IMR-90 (cell line): ENCODE measurements around the gene TET1. TPM values are rescaled to one million over a fixed set of nuclear protein-coding genes. Genes with fewer than 3 reads are reported as not detected.

Source experiments
- ATAC-seq: fragments of 200-7000 bp; cut with Tn5 transposase; 2 replicates; pipeline ENCODE4 v1.9.1; 2020; ENCODE audit warnings: low read depth, mild to moderate bottlenecking, moderate library complexity
- BruUV-seq: library from RNA; stranded (reverse); fragments of 400-500 nt; replicated peaks from 2 replicates; lab custom pipeline; 2021; lab: Mats Ljungman, UMichigan
- CTCF ChIA-PET: fragments of 300-600 bp; formaldehyde crosslinking; extraction: SDS; loops from one replicate; lab custom pipeline; 2021; ENCODE audit warnings: antibody characterized with exemption; lab: Yijun Ruan, JAX
- POLR2A ChIA-PET: fragments of 300-600 bp; sonication (Branson Sonifier 250); formaldehyde crosslinking; loops from one replicate; lab custom pipeline; 2022; ENCODE audit warnings: antibody characterized with exemption; ENCODE audit not compliant: unreplicated experiment; lab: Charles Lee
- DNase-seq: peaks from one replicate; pipeline ENCODE4 v3.0.0; 2013
- H2AFZ ChIP-seq: replicated peaks from 2 replicates; pipeline ENCODE3; 2013; ENCODE audit warnings: low read length, mild to moderate bottlenecking; ENCODE audit not compliant: poor library complexity
- H2AK5ac ChIP-seq: 2 replicates; pipeline ENCODE4 v1.6.1; 2013; ENCODE audit warnings: low read depth, low read length, inconsistent platforms
- H2AK9ac ChIP-seq: replicated peaks from 2 replicates; pipeline ENCODE3; 2013; ENCODE audit warnings: mild to moderate bottlenecking, low read depth, low read length, moderate library complexity; ENCODE audit not compliant: poor library complexity
- H2BK120ac ChIP-seq: 2 replicates; pipeline ENCODE4 v1.6.1; 2013; ENCODE audit warnings: low read depth, low read length, inconsistent platforms
- H2BK15ac ChIP-seq: 3 replicates; pipeline ENCODE4 v1.6.1; 2013; ENCODE audit warnings: low read depth, low read length, inconsistent platforms
- H2BK20ac ChIP-seq: 2 replicates; pipeline ENCODE4 v1.6.1; 2013; ENCODE audit warnings: low read depth, mild to moderate bottlenecking, inconsistent platforms, low read length, moderate library complexity
- H2BK5ac ChIP-seq: 2 replicates; pipeline ENCODE4 v1.6.1; 2013; ENCODE audit warnings: mild to moderate bottlenecking, low read depth, low read length, inconsistent platforms; ENCODE audit not compliant: poor library complexity, severe bottlenecking
- H3K14ac ChIP-seq: replicated peaks from 2 replicates; pipeline ENCODE4 v1.6.1; 2013; ENCODE audit warnings: low read depth, low read length, inconsistent platforms
- H3K18ac ChIP-seq: 2 replicates; pipeline ENCODE4 v1.6.1; 2013; ENCODE audit warnings: low read depth, low read length, control low read depth
- H3K23ac ChIP-seq: 2 replicates; pipeline ENCODE4 v1.6.1; 2013; ENCODE audit warnings: low read depth, low read length, inconsistent platforms
- H3K27ac ChIP-seq: 2 replicates; pipeline ENCODE4 v1.5.1; 2013; ENCODE audit warnings: mild to moderate bottlenecking, control low read depth, low read length; ENCODE audit not compliant: insufficient read depth
- H3K27me3 ChIP-seq: 2 replicates; pipeline ENCODE4 v1.6.1; 2013; ENCODE audit warnings: low read length; ENCODE audit not compliant: control insufficient read depth, insufficient read depth
- H3K36me3 ChIP-seq: 2 replicates; pipeline ENCODE4 v1.6.1; 2013; ENCODE audit warnings: low read length, mixed read lengths; ENCODE audit not compliant: control insufficient read depth, insufficient read depth
- H3K4ac ChIP-seq: 2 replicates; pipeline ENCODE4 v1.6.1; 2013; ENCODE audit warnings: low read depth, low read length, inconsistent platforms
- H3K4me1 ChIP-seq: 2 replicates; pipeline ENCODE4 v1.6.1; 2013; ENCODE audit warnings: low read length, mixed read lengths; ENCODE audit not compliant: control insufficient read depth, insufficient read depth
- H3K4me2 ChIP-seq: 2 replicates; pipeline ENCODE4 v1.6.1; 2013; ENCODE audit warnings: low read depth, mild to moderate bottlenecking, control low read depth, low read length, moderate library complexity
- H3K4me3 ChIP-seq: 2 replicates; pipeline ENCODE4 v1.5.1; 2013; ENCODE audit warnings: low read depth, mild to moderate bottlenecking, control low read depth, low read length, moderate library complexity; ENCODE audit not compliant: insufficient read depth
- H3K56ac ChIP-seq: 2 replicates; pipeline ENCODE4 v1.6.1; 2013; ENCODE audit warnings: low read length, inconsistent platforms; ENCODE audit not compliant: insufficient read depth; ENCODE audit errors: extremely low read depth
- H3K79me1 ChIP-seq, 2 experiments: 2 replicates each; pipeline ENCODE4 v1.6.1; 2013; ENCODE audit warnings: low read length in 2 of 2, inconsistent platforms in 1 of 2, low read depth in 1 of 2
- H3K9ac ChIP-seq: 2 replicates; pipeline ENCODE4 v1.6.1; 2013; ENCODE audit warnings: low read depth, low read length, control low read depth
- H3K9me1 ChIP-seq: 2 replicates; pipeline ENCODE4 v1.6.1; 2013; ENCODE audit warnings: low read length, inconsistent platforms; ENCODE audit not compliant: insufficient read depth
- H3K9me3 ChIP-seq: 2 replicates; pipeline ENCODE4 v1.6.1; 2013; ENCODE audit warnings: low read length; ENCODE audit not compliant: control insufficient read depth, insufficient read depth
- H4K20me1 ChIP-seq: 2 replicates; pipeline ENCODE4 v1.6.1; 2013; ENCODE audit warnings: low read length, inconsistent platforms; ENCODE audit not compliant: insufficient read depth
- H4K5ac ChIP-seq: 2 replicates; pipeline ENCODE4 v1.6.1; 2013; ENCODE audit warnings: mild to moderate bottlenecking, low read depth, low read length, control low read depth
- H4K8ac ChIP-seq, 2 experiments: 2 replicates each; pipeline ENCODE4 v1.6.1; 2013; ENCODE audit warnings: low read depth in 2 of 2, low read length in 2 of 2, control low read depth in 1 of 2, inconsistent platforms in 1 of 2
- H4K91ac ChIP-seq: 2 replicates; pipeline ENCODE4 v1.6.1; 2013; ENCODE audit warnings: low read depth, low read length, inconsistent platforms; ENCODE audit not compliant: insufficient read depth
- SMC3 ChIP-seq: fragments of 150-350 bp; IDR thresholded peaks from 2 replicates; pipeline ENCODE4 v1.6.1; 2016; ENCODE audit warnings: low read depth, mild to moderate bottlenecking, antibody characterized with exemption, low read length, moderate library complexity
- WGBS, 2 experiments: methylation state at CpG; one replicate each; pipeline versions ENCODE4 v1.1.5 to v1.1.7; 2013; ENCODE audit warnings: missing lambda C conversion rate in 2 of 2; ENCODE audit not compliant: insufficient read length in 1 of 2; ENCODE audit errors: extremely low coverage in 2 of 2; 5-methylcytosine and 5-hydroxymethylcytosine counted together
- dilution Hi-C: fragments of 300-500 bp; cut with HindIII; formaldehyde crosslinking; loops from one replicate; pipeline ENCODE4 v1.14.3; 2018; ENCODE audit warnings: low sequenced_read_pairs; ENCODE audit not compliant: unreplicated experiment
- in situ Hi-C: fragments of 300-500 bp; cut with MboI; formaldehyde crosslinking; loops from 3 replicates; pipeline ENCODE4 v1.14.3; 2019; ENCODE audit warnings: low sequenced_read_pairs, inconsistent platforms, mixed read lengths
- intact Hi-C: fragments of 100-400 bp; cut with micrococcal nuclease; formaldehyde crosslinking; loops from 2 replicates; pipeline ENCODE4 v1.10.0; 2022
- polyA plus RNA-seq, 3 experiments: library from polyadenylated mRNA; depleted of rRNA; stranded (reverse); fragments of >200 nt; gene quantifications; 2 replicates each; pipeline ENCODE4 v1.2.3, GENCODE V29; 2012; ENCODE audit warnings: low replicate concordance in 1 of 3
- total RNA-seq: library from RNA; depleted of rRNA; stranded (reverse); fragments of >200 nt; gene quantifications from 2 replicates; pipeline ENCODE4 v1.2.3, GENCODE V29; 2012

The TET1 gene
- total and polyA plus RNA-seq, 2 of the 4 experiments (the other 2 are of a cell fraction), result 1.0 to 4.3 TPM

GRCh38 chr10:68536973-68537372 is 23.2 kb upstream of the TET1 start:
- Histone ChIP-seq H3K27me3 (no peaks in the 10 kb centered on the region), H3K14ac (no peak overlapping the region), H4K91ac (no peak overlapping the region), H3K23ac (no peak overlapping the region), H2BK20ac (no peak overlapping the region), H3K4me2 (no peak overlapping the region), H3K9ac (no peak overlapping the region), H3K56ac (no peak overlapping the region), H2BK5ac (no peak overlapping the region), H2AK5ac (no peak overlapping the region), H4K20me1 (no peaks in the 10 kb centered on the region), H3K27ac (no peak overlapping the region), H3K79me1 (no peaks in the 10 kb centered on the region), H3K9me3 (no peaks in the 10 kb centered on the region), H4K5ac (no peak overlapping the region), H3K36me3 (no peaks in the 10 kb centered on the region), H2AK9ac (no peak overlapping the region), H3K9me1 (no peaks in the 10 kb centered on the region), H3K4ac (no peak overlapping the region), H3K4me3 (no peak overlapping the region), H4K8ac (no peak overlapping the region), H2BK15ac (no peak overlapping the region), H2BK120ac (no peak overlapping the region), H3K4me1 (peaks cover 4% of the 10 kb centered on the region; the same call in 1 of the 2 replicates), H3K18ac (no peak overlapping the region), H2AFZ (no peak overlapping the region)
- no TSS peak for BruUV-seq
- ATAC-seq (no peak), DNase-seq (no peak)
- intact Hi-C loops (no loop called here), in situ Hi-C loops (no loop called here), dilution Hi-C loops (no loop called here)
- WGBS, 2 experiments, result 67% methylated on average over 4 of the region's 9 CpGs; no CpG with 5 or more reads in 1 of the 2 experiments
- no peak for TF ChIP-seq SMC3
- CTCF ChIA-PET, result no interaction called here
- POLR2A ChIA-PET, result no interaction called here
